Coronary artery (tissue), 2 donors: ENCODE data around the gene ARHGEF1.

Source experiments
- DNase-seq: peaks from one replicate; pipeline ENCODE4 v3.0.0-alpha.2; 2017; ENCODE audit warnings: low spot score
- H3K27ac ChIP-seq, 2 donors: fragments of 200-600 bp; sonication (generic); one replicate each; pipeline ENCODE4 v1.5.1; 2016 to 2019
- H3K4me3 ChIP-seq: fragments of 200-600 bp; sonication (generic); 2 replicates; pipeline ENCODE4 v1.5.1; 2016; ENCODE audit warnings: mild to moderate bottlenecking, moderate library complexity
- CTCF ChIP-seq: fragments of 200-600 bp; sonication (generic); IDR thresholded peaks from one replicate; pipeline ENCODE4 v1.5.1; 2019; ENCODE audit warnings: antibody characterized with exemption

Gene ARHGEF1

DNA sequence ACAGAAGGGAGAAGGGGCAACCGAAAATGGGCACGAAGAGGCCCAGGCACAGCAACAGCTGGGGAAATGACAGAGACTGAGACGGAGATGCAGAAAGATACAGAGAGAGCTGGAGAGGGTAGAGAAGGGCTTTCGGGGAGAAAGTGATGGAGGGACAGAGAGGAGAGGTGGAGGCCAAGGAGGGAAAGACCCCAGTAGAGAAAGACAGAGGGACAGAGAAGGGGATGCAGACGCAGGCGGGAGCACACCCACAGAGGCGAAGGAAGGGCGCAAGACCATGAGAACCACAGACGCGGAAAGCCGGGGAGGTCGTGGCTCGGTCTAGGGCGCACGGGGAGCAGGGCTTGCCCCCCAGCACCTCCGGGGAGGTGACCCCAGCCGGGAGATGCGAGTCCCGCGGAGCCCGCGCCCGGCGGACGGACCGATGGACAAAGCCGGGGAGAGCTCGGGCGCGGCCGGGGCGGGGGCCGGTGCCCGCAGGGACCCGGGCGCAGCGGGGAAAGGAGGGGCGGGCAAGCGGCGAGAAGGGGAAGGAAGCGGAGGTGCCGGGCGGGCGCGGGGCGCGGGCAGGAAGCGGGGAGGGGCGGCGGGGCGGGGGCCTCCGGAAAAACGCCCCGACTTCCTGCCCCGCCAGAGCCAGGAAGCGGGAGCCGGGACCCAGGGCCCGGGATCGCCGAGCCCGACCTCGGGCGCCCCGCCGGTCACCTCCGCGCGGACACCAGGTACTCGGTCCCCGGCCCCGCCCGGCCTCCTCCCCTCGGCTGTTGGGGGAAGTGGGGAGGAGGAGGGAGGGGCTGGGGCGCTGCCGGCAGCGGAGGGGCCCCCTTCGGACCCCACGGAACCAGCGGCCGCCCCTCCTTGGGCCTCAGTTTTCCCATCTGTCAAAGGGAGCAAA is at the start of gene ARHGEF1:
ARHGEF1 (plus strand) TSS at position 617 of the 895 bp plus-strand sequence. CDS start 4,899 bp downstream, outside the sequence.
- TF ChIP-seq CTCF, result no peak
- no peak for DNase-seq
- peak within 1 kb of the TSS; percentile 63 to 83 for H3K27ac ChIP-seq
- H3K4me3 ChIP-seq, result peak within 1 kb of the TSS; percentile 82

GRCh38 chr19:41837981-41838708 is 44.8 kb upstream of the ARHGEF1 start:
- DNase-seq, result no peak
- TF ChIP-seq CTCF, result no peak
- Histone ChIP-seq H3K4me3 (no peak overlapping the region), H3K27ac (no peak overlapping the region)

- H3K4me3 ChIP-seq, result no peak overlapping the region
- TF ChIP-seq CTCF, result no peak
These were observed 43.8 kb upstream of the ARHGEF1 start for GRCh38 chr19:41839211-41839610.

DNA sequence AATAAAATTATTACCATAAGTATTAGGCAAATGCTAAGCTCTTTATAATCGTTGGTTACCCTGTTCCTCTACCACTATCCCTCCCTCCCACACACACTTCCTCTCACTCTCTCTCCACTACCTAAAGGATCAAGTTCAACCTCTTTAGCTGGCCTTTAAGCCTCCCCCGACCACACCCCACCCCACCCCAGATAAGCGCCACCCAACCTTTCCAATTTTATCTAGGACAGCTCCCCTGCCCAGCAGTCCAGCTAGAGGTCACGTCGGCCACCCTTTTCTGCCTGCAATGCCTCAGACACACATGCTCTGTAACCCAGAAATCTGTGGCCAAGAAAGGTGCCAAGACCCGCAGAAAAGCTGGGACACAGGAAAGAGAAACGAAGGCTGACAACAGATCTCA is 39.6 kb upstream of the ARHGEF1 start:
- DNase-seq, result no peak
- TF ChIP-seq CTCF, result no peak
- H3K4me3 ChIP-seq, result no peak overlapping the region

More at GRCh38 chr19:41839211-41839610, 43.8 kb upstream of the ARHGEF1 start:
- no peak overlapping the region for H3K27ac ChIP-seq
- no peak for DNase-seq

DNA sequence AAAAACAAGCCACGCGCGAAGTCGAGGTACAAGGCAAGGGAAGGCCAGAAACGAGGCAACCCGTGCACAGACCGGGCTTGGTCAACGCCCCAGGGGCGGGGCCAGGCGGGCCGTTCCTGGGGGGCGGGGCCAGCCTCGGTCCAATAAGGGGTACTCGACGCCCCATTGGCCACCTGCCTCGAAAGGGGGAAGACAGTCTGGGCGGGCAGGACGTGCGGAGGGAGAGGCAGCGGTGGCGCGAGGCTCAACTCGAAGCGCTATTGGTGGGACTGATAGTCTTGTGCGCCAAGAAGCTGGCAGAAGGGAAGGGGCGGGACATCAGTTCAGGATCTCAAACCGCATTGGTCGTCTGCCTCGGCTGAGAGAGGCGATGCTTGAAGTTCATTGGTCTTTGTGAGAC is 38.4 kb upstream of the ARHGEF1 start, which contains the start of gene LYPD4:
LYPD4 (minus strand) TSS at position 83 of the 400 bp plus-strand sequence. CDS start 5,398 bp downstream, outside the sequence.
- DNase-seq, result no peak
- Histone ChIP-seq H3K27ac (no peak within 1 kb of the TSS), H3K4me3 (no peak within 1 kb of the TSS)
- no peak for TF ChIP-seq CTCF

More for the DNA sequence above, 39.6 kb upstream of the ARHGEF1 start:
- no peak overlapping the region for H3K27ac ChIP-seq

- no peak for TF ChIP-seq CTCF
- no peak within 1 kb of the TSS for H3K4me3 ChIP-seq
- DNase-seq, result no peak
- no peak within 1 kb of the TSS for H3K27ac ChIP-seq
These were observed 38.2 kb upstream of the ARHGEF1 start, which contains the start of gene DMRTC2 for GRCh38 chr19:41845001-41845050. Gene DMRTC2 (plus strand): TSS chr19:41845042. CDS start chr19:41847429, 2,387 bp downstream.
